PC-9 (cell line): ENCODE data around the gene CUX1. TPM values are rescaled to one million over a fixed set of nuclear protein-coding genes. Genes with fewer than 3 reads are reported as not detected.

ENCODE experiments used
- BruUV-seq: library from RNA; stranded (reverse); fragments of 400-500 nt; replicated peaks from 2 replicates; lab custom pipeline; 2021; lab: Mats Ljungman, UMichigan
- CTCF ChIA-PET: fragments of 300-600 bp; sonication (Branson Sonifier 250); formaldehyde crosslinking; loops from one replicate; lab custom pipeline; 2022; ENCODE audit warnings: antibody characterized with exemption; lab: Charles Lee
- POLR2A ChIA-PET: fragments of 300-600 bp; sonication (Branson Sonifier 250); formaldehyde crosslinking; loops from one replicate; lab custom pipeline; 2022; ENCODE audit warnings: antibody characterized with exemption; ENCODE audit not compliant: unreplicated experiment; lab: Charles Lee
- DNase-seq, 2 experiments: peaks; one replicate each; pipeline versions ENCODE4 v3.0.0 to v3.0.0-alpha.2; 2015 to 2022; ENCODE audit warnings: mixed read lengths in 1 of 2
- H2AFZ ChIP-seq: fragments of 200-600 bp; sonication (generic); 2 replicates; pipeline ENCODE4 v1.8.1; 2017; ENCODE audit warnings: antibody characterized with exemption
- H3F3A ChIP-seq: fragments of 200-600 bp; sonication (generic); 2 replicates; pipeline ENCODE4 v1.8.1; 2017; ENCODE audit warnings: antibody characterized with exemption, mild to moderate bottlenecking, low read depth; ENCODE audit not compliant: insufficient read depth
- H3K27ac ChIP-seq: fragments of 200-600 bp; sonication (generic); 2 replicates; pipeline ENCODE4 v1.6.1; 2016; ENCODE audit warnings: mixed run types
- H3K27me3 ChIP-seq: fragments of 200-600 bp; sonication (generic); 2 replicates; pipeline ENCODE4 v1.6.1; 2016; ENCODE audit warnings: low read depth, mixed run types; ENCODE audit not compliant: insufficient read depth
- H3K36me3 ChIP-seq: fragments of 200-600 bp; sonication (generic); 2 replicates; pipeline ENCODE4 v1.6.1; 2016; ENCODE audit warnings: low read depth, mixed run types
- H3K4me1 ChIP-seq: fragments of 200-600 bp; sonication (generic); replicated peaks from 2 replicates; pipeline ENCODE4 v1.6.1; 2016; ENCODE audit warnings: mixed run types; ENCODE audit not compliant: insufficient read depth
- H3K4me2 ChIP-seq: fragments of 200-600 bp; sonication (generic); 2 replicates; pipeline ENCODE4 v1.6.1; 2017; ENCODE audit warnings: mixed run types
- H3K4me3 ChIP-seq: fragments of 200-600 bp; sonication (generic); 2 replicates; pipeline ENCODE4 v1.6.1; 2016; ENCODE audit warnings: mixed run types
- H3K79me2 ChIP-seq: fragments of 200-600 bp; sonication (generic); 2 replicates; pipeline ENCODE4 v1.6.1; 2017; ENCODE audit warnings: low read depth, mixed run types
- H3K9me2 ChIP-seq: fragments of 200-600 bp; sonication (generic); 2 replicates; pipeline ENCODE4 v1.8.1; 2017; ENCODE audit warnings: mild to moderate bottlenecking; ENCODE audit not compliant: insufficient read depth
- H3K9me3 ChIP-seq: fragments of 200-600 bp; sonication (generic); 2 replicates; pipeline ENCODE4 v1.8.1; 2016; ENCODE audit warnings: low read depth; ENCODE audit not compliant: insufficient read depth
- H4K20me1 ChIP-seq: fragments of 200-600 bp; sonication (generic); 2 replicates; pipeline ENCODE4 v1.8.1; 2017; ENCODE audit not compliant: insufficient read depth
- CTCF ChIP-seq: fragments of 200-600 bp; sonication (generic); conservative IDR thresholded peaks from 2 replicates; pipeline ENCODE4 v1.6.1; 2017; ENCODE audit warnings: mixed run types, antibody characterized with exemption, mild to moderate bottlenecking, moderate library complexity
- EZH2 ChIP-seq: fragments of 200-600 bp; sonication (generic); IDR thresholded peaks from 2 replicates; pipeline ENCODE4 v1.8.0; 2017; ENCODE audit warnings: antibody characterized with exemption, low read depth
- intact Hi-C: fragments of 100-400 bp; cut with micrococcal nuclease; formaldehyde crosslinking; loops from one replicate; pipeline ENCODE4 v1.10.0; 2022; ENCODE audit not compliant: unreplicated experiment
- total RNA-seq: library from RNA; stranded (reverse); gene quantifications from 2 replicates; pipeline ENCODE4 v1.2.3, GENCODE V29; 2021

Gene CUX1
- total RNA-seq, 1 experiment from 2014 or later: 83.3 TPM

DNA sequence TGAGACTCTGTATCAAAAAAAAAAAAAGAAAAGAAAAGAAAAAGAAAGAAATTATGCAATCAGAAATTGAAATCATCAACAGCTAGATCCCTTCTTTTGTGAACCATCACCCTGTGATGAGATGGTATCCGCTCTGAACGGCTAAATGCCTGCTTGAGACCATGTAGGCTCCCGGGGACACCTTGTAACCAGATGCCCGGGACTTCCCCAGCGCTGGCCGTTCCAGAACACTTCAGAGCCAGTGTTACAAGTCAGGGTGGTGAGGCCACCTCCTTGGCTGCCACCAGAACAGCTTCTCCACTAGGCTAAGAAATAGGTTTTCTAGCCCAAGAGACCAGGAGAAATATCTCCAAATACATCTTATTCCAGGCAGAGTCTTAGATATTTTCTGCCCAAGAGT, 349.8 kb downstream of the CUX1 start:
- intact Hi-C loops: no loop called here
- Histone ChIP-seq H3F3A (no peaks in the 10 kb centered on the region), H3K27me3 (no peaks in the 10 kb centered on the region), H3K4me1 (no peaks in the 10 kb centered on the region), H3K4me3 (no peak overlapping the region), H3K36me3 (no peaks in the 10 kb centered on the region), H3K9me3 (no peaks in the 10 kb centered on the region), H3K27ac (no peak overlapping the region), H2AFZ (no peak overlapping the region), H4K20me1 (no peaks in the 10 kb centered on the region), H3K9me2 (no peaks in the 10 kb centered on the region), H3K4me2 (no peak overlapping the region), H3K79me2 (no peaks in the 10 kb centered on the region)
- BruUV-seq: no TSS peak
- CTCF ChIA-PET: no interaction called here
- TF ChIP-seq CTCF: no peak
- no peak for TF ChIP-seq EZH2
- POLR2A ChIA-PET: interaction anchor here (0.7 kb wide), 1 partner anchor 310 kb away, joined by 22 read pairs; no protein-coding TSS in a partner anchor
- no peak for DNase-seq

GRCh38 chr7:102169651-102170392, 352.4 kb downstream of the CUX1 start:
- Histone ChIP-seq H3K27ac (no peak overlapping the region), H3K4me1 (no peaks in the 10 kb centered on the region), H2AFZ (no peak overlapping the region), H3F3A (no peaks in the 10 kb centered on the region), H4K20me1 (no peaks in the 10 kb centered on the region), H3K4me2 (no peak overlapping the region), H3K9me3 (no peaks in the 10 kb centered on the region), H3K4me3 (no peak overlapping the region), H3K27me3 (no peaks in the 10 kb centered on the region), H3K9me2 (no peaks in the 10 kb centered on the region), H3K36me3 (no peaks in the 10 kb centered on the region), H3K79me2 (no peaks in the 10 kb centered on the region)
- intact Hi-C loops: no loop called here
- CTCF ChIA-PET: no interaction called here
- no TSS peak for BruUV-seq
- POLR2A ChIA-PET: no interaction called here
- DNase-seq: no peak
- TF ChIP-seq EZH2 (no peak), CTCF (no peak)

DNA sequence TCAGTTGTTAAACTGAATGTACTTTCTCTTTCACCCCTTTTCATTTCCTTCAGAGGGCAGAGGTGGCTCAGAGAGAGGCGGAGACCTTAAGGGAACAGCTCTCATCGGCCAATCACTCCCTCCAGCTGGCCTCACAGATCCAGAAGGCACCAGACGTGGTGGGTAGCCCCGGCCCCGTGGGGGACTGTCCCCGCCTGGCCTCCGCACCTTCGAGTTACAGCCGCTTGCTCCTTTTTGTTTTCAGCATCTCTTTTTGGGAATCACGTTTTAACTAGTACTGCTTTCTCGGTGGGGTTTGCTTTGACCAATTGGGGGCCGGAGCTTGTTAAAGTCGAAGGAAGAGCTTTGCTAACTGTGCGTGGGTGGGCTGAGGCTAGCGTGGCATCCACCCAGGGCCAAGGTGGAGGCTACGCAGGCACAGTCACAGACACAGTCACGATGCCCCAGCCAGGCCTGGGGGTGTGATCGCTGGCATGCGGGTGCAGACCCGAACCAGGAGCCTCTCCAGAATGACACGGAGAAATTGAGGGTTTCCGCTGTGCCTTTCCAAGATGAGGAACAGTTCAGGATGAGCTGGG, 353.1 kb downstream of the CUX1 start:
- Histone ChIP-seq H3K79me2 (no peaks in the 10 kb centered on the region), H3K27ac (no peak overlapping the region), H3K9me2 (no peaks in the 10 kb centered on the region), H3K4me1 (no peaks in the 10 kb centered on the region), H3K9me3 (no peaks in the 10 kb centered on the region), H3K36me3 (no peaks in the 10 kb centered on the region), H3K27me3 (no peaks in the 10 kb centered on the region), H3K4me2 (no peak overlapping the region), H3F3A (no peaks in the 10 kb centered on the region), H4K20me1 (no peaks in the 10 kb centered on the region), H2AFZ (no peak overlapping the region), H3K4me3 (no peak overlapping the region)
- ChIA-PET POLR2A (no interaction called here), CTCF (no interaction called here)
- no peak for DNase-seq
- no peak for TF ChIP-seq EZH2
- intact Hi-C loops: no loop called here
- no TSS peak for BruUV-seq
